ENCODE results near the gene UCK1.

The UCK1 gene

DNA sequence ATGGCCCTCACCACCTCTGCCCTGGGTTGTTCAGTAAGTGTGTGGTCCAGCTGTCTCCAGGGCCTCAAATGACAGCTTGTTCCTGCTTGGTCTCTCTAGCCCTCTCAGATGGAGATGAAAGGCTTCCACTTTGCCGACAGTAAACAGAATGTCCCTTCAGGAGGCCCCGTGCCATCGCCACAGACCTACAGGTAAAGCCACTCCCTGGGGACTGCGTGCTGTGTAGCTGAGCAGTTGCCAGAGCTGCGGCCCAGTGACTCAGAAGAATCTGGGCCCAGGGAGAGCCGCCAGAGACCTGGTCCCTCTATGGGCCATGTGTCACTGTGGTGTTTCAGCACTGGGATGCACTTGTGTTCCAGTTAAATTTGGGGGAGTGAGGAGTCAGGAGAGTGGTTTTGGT lies 39.0 kb downstream of the UCK1 start:
- no peak for DNase-seq

DNA sequence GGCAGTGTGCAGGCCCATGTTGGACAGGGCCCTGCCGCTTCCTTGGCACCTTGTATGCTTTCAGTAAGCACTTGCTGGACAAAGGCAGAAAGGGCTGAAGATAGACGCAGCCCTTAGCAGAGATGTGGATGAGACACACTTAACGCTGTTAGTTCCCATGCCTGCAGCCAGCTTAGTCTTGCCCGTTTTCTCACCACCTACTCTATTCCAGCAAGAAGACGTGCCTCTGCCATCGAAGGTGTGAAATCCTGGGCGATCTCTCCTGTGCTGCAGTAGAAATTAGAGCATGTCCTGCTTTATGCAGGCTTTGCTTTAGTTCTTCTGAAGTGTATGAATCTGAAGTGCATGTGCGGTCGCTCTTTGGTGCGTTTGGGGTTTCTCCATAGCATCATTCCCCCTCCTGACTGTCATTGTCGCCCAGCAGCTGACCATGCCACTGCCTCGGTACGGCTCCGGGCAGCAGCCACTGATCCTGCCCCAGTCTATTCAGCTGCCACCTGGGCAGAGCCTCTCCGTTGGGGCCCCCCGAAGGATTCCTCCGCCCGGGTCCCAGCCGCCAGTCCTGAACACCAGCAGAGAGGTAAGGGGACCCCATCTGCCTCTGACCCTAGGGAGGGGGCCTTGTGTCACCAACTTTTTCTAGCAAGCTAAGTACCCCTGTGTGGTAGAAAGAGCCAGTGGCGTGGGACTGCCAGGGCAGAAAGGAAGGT lies 39.9 kb downstream of the UCK1 start:
- no peak for DNase-seq

DNA sequence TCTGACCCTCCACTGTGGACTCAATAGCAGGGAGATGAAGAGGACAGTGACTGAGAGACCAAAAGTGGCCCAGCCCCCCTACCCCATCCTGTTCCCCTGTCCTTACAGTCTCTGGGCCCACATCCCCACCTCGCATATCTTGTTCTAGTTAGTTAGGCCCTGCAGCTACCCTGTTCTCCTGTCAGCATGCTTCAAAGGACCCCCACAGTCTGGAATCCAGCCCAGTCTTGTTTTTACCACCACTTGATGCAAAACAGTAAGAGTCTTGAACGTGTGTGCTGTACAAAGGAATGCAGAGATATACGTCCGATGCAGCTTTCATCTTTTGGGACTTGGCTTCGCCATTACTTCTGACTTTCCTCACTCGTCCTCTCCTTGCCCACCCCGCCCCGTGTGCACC lies 40.5 kb downstream of the UCK1 start:
- DNase-seq: no peak

DNA sequence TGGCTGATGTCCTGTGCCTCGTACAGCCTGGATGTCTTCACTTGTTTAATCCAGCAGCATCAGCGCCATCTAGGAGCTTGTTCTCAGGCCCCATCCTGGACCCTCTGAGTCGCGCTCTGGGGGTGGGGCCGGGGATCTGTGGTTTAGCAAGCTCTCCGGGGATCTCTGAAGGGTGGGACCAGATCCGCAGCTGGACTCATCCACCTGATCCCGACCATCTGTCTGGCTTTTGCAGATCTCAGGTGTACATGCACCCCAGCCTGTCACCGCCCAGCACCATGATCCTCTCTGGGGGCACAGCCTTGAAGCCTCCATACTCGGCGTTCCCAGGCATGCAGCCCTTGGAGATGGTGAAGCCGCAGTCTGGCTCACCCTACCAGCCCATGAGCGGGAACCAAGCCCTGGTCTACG lies 43.4 kb downstream of the UCK1 start:
- DNase-seq: no peak

DNA sequence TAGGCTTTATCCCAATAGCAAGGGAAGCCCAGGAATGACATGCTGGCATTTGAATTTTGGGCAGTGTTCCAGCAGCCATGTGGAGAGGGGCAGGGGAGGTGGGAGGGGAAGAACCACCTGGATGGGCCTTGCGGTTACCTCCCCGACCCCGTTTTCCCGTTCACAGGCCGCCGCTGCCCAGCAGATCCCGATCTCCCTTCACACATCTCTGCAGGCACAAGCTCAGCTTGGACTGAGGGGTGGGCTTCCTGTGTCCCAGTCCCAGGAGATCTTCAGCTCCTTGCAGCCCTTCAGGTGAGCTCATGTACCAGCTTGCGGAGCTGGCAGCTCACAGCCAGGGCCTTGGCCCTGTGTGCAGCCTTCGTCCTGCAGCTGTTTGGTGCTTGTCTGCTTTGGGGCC lies 44.1 kb downstream of the UCK1 start:
- no peak for DNase-seq

DNA sequence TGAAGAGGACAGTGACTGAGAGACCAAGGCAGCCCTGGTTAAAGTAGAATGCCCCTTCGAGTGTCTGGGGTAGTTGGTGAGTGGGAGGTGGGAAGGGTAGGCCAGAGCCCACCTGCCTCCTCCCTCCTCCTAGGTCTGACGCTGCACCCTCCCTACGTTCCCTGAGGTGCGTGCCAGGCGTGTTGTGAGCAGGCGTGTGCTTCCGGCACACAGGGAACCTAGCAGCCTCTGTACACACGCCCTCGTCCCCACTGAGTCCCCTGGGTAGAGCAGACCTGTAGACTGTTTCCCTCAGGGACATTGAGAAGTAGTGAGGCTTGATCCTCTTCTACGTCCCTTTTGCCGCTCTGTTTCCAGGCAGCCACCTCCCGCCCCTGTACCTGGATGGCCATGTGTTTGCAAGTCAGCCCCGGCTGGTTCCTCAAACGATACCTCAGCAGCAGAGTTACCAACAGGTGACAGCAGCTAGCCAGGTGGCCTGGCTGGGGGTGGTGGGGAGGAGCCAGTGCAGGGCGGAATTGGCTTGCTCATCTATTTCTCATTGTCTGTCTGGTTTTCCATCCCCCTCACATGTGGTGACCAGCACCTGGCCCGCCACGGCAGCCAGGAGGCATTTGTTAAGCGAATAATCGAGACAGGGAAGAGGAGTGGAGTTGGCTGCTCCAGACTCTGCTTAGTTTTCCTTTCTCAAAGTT lies 45.2 kb downstream of the UCK1 start:
- no peak for DNase-seq

DNA sequence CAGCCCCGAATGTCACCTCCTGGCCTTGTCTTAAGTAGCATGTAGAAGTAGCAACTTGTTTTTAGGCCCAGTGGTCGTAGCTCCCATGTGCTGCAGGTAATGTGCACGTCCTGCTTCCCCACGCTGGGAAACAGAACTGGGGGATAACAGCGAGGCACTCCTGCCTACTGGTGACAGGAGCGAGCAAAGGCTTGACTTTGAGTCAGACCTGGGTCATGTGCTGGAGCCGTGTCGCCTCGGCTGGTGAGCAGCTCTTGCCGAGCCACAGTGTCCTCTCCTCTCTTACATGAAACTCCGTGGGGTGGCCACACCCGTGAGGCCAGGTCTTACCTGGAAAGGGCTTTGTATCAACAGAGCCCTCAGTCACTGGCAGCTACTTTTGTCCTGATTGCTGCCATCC lies 45.9 kb downstream of the UCK1 start:
- no peak for DNase-seq

DNA sequence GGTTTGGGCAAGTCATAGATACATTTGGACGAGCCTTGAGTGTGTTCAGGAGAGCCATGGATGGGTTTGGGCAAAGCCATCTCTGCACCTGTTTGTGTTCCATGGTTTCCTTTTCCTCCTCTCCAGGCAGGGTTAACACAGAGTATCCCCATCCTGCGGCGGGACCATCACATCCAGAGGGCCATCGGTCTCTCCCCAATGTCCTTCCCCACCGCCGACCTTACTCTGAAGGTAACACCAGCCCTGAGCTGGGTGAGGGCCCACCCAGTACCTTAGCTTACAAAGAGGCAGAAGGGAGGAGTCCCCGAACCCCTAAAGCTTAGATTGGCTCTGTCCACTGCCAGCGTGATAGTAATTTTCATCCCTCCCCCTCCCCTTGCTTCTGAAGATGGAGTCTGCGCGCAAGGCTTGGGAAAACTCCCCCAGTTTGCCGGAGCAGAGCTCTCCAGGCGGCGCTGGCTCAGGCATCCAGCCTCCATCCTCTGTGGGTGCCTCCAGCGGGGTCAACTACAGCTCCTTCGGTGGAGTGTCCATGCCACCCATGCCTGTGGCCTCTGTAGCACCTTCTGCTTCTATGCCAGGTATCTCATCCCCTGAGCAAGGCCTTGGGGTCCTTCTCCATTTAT lies 46.4 kb downstream of the UCK1 start:
- DNase-seq: no peak

DNA sequence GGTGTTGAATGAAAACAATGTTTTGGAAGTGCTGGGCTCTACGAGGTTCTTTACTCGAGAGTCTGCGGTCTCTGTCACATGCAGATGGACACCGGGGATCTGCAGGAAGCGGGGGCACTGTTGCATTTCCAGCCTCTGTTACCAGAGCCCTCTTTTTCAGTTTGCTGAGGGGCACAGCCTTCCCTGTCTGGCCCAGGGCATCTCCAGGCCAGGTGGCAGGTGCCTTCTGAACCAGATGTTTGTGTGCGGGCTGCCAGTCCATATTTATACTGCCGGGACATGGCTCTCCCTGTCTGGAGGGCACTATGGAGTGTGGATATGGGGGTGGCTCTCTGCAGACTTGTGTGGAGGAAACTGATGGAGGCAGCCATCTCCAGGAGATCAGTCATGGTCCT lies 47.0 kb downstream of the UCK1 start:
- DNase-seq: no peak

DNA sequence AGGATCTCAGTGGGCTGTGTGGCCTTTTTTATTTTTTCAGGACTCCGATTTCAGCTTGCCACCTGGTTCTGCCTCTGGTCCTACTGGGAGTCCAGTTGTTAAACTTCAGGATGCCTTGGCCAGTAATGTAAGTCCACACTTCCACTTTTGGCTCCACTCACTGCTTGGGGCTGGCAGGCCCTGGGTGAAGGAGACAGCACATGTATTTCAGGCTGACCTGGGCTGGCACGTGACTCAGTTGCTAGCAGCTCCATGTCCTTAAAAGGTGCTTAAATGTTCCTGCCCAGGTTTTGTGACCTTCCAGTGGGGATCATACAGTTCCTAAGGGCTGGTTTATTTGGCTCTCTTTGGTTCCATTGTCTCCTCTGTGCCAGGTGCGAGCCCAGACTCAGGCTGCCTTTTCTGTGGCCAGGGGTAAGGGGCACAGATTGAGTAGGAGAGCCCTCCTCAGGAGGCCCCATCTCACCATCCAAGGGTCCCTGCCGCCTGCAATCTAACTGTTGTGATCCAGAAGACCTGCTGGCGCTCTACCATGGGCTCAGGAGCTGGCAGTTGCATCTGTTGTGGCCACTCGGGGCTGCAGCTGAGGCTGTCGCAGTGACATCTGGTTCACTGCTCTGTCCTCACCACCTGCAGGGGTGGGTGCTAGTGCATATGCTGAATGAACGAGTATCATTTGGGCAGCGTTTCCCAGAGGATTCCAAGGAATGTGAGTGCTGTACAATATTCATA lies 47.6 kb downstream of the UCK1 start:
- no peak for DNase-seq

DNA sequence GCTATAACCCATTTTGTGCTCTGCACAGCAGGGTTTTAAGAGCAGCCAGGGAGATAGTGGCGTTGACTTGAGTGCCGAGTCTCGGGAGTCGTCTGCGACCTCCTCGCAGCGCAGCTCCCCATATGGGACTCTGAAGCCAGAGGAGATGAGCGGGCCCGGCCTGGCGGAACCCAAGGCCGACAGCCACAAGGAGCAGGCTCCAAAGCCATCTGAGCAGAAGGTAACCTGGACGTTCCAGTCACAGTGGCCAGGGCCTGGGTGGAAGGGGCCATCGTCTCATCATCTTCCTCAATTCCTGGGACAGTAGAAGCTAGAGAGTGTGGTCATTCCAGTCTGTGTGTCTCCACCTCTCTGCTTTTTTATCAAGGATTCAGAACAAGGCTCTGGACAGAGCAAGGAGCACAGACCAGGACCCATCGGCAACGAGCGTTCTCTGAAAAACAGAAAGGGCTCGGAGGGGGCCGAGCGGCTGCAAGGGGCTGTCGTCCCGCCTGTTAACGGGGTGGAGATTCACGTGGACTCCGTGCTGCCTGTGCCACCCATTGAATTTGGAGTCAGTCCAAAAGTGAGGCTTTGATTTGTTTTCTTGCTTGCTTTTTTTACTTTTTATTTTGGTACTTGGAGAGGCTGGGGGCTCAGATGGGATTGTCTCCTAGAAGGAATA lies 48.6 kb downstream of the UCK1 start:
- DNase-seq: no peak

DNA sequence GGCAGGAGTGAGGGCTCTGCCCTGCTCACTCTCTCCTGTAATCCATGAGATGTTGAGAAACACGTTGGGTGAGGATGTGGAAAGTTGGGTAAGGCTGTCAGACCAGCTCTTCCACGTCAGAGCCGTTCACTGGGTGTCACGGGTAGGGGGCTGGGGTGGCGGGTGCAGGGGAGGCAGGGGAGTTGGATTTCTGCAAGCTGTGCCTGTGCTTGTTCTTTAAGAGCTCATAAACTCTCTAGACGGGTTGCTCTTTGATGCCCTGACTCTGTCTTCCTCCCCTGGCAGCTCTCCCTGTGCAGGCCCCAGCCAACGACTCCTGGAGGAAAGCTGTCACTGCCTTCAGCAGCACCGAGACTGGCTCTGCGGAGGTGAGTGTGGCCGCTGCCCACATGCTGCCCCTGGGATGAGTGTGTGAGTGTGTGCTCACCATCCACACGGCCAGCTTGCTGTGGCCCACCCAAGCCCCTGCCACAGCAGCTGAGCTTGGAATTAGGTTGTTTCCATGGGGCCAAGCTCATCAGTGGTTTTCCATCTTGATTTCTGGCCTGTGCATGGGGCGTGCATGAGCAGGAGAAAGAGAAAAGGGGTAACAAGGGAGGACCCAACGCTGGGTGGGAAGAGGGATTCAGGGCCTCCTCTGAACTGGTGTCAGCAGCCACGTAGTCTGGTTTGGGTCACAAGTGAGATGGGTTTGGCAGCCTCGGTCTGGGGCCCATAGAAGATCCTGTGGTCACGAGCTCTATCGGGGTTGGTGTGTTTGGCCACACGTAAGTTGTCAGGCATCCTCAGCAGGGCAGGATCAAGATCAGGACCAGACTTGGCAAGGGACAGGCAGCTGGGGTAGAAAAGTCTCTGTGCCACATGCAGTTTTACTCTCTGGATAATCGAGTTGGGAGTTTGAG lies 49.4 kb downstream of the UCK1 start:
- no peak for DNase-seq

DNA sequence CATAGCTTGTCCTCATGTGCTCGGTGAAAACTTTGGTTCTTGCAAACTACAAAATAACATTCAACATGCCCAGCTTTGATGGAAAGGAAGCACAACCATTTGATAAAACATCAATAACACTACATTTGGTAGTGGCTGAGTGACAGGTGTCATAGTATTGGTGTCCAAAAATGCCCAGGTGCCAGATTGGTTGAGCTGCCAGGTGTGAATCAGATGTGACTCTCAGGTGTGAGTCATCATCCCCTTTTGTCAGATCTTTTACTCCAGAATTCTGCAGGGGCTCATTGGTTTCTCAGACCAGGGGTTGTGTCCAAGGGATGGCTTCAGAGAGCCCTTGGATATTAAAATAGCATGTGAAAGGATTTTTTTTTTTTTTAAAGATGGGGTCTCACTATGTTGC lies 50.8 kb downstream of the UCK1 start:
- no peak for DNase-seq

DNA sequence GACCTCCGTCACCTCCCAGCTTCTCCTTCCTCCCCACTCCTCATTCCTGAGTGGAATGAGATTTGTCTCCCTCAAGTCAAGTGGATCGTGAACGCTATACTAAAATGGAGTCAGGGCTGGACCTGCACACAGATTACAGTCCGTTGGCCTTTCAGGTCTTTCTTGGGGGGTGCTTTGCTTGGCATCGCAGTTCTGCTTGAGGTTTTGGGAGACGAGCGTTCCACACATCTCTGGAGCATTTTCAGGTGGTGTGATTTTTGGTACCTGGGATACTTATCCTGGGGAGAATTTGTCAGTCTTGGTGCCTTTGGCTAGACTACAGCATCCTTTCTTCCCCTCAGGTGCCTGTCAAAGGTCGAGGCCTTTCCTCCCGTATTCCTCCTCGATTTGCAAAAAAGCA lies 52.2 kb downstream of the UCK1 start:
- no peak for DNase-seq

DNA sequence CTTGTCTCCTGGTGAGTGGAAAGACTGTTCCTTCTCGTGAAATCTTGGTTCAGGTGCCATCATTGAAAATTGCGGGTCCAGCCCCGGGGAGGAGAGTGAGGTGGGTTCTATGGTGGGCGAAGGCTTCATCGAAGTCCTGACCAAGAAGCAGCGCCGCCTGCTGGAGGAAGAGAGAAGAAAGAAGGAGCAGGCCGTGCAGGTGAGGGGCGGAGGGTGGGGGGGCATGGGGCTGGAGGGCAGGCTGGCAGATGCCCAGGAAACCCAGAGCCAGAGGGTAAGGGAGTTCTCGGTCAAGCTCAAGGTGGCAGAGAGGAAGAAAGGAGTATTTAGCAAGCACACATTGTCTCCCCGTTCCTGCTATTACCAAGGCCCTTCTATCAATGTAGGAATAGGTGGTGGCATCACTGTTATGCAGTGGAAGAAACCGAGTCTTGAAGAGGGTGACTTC lies 52.6 kb downstream of the UCK1 start:
- peak; percentile 14 to 57 (median 23) for DNase-seq

DNA sequence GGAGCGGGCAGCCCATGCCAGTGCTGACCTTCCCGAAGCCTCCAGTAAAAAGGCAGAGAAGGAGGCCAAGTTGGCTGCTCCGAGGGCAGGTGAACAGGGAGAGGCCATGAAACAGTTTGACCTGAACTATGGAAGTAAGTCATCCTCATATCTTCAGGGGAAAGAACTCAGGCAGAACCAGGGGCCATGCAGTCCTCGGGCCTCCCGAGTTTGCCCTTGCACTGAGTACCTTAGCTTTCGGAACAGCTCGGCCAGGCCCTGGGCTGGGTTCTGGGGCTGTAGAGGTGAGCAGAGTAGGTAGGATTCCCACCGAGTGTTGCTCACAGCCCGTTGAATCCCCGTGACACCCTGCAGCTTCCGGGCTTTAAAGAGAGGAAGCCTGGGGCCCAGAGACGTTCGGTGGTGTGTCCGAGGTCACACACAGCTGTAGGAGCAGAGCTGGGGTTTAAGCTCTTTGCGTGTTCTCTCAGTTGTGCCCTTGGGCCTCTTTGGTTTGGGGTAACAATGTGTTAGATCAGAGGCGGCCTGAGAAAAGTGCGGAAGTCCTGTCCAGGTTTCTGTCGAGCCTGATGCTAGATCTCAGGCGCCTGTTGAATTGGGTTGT lies 53.1 kb downstream of the UCK1 start:
- DNase-seq: no peak

DNA sequence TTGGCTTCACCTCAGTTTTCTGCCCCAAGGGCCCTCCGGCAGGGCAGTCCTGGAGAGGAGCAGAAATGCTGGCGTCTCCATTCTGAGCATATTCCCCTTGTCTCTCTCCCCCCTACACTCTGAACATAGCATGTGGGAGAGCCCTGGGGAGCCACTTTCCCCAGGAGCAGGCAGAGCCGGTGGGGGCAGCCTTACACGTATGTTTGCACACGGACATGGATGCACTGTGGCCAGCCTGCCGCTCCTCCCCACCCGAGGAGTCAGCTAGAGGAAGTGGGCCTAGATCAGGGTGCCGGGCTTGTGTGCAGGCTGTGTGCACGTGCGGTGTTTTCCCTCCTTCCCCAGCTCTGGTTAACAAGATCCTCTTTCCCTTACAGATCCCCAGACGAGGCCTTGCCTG lies 53.7 kb downstream of the UCK1 start:
- no peak for DNase-seq

DNA sequence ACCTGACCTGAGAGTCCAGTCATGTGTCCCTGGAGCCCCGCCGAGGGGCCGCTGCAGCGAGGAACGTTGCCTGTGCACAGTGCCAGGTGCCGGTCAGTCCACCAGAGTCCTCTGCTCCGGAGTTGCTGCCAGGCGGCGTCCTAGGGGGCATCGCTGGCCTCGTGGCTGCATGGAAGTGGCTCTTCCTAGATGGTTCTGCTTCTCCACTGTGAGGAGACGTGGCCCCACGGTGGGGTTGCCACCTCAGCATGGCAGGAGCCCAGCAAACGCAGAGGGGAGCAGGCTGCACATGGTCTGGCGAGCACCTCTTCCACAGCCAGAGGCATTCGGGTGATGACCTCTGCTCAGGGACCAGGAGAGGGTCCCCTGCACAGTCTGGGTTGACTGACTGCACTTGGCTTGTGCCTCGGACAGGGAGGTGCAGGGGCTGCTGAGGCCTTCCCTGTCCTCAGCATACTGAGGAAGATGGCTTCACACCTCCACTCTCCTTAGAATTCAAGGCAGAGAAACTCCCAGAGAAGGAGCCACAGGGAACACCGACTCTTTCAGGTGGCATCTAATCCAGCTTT lies 54.2 kb downstream of the UCK1 start:
- DNase-seq: no peak

DNA sequence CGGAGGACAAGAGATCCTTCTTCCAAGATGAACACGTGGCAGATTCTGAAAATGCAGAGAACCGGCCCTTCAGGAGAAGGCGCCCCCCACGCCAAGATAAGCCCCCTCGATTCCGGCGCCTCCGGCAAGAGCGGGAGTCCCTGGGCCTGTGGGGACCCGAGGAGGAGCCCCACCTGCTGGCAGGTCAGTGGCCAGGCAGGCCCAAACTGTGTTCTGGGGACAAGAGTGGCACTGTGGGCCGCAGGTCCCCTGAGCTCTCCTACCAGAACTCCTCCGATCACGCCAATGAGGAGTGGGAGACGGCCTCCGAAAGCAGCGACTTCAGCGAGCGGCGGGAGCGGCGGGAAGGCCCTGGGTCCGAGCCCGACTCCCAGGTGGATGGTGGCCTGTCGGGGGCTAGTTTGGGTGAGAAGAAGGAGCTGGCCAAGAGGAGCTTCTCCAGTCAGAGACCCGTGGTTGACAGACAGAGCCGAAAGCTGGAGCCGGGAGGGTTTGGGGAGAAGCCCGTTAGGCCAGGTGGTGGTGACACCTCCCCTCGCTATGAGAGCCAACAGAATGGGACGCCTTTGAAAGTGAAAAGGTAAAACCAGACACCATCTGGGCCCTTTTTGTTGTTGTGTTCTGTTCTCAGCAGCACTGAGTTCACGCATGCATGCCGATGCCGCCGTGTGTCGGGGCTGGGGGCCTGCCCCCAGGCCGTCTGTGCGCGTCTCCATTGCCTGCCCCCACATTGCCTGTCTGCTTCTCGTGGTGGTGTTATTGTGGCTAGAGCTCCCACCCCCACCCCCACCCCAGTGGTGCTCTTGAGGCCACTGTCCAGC lies 54.9 kb downstream of the UCK1 start:
- DNase-seq: no peak

Data from activated naive CD4-positive, alpha-beta T cell (primary cell).